IPS-18c (cell line): ENCODE data around the gene L1TD1.
"Not testable (repeated sequence)": the region's sequence is repeated elsewhere in the genome, so short reads cannot be mapped to it uniquely, and the experiment has no call there.

Experiments used
- H3K4me3 ChIP-seq: 2 replicates; pipeline ENCODE4 v1.7.0; 2013; ENCODE audit warnings: low read depth, mild to moderate bottlenecking, low read length, moderate library complexity; ENCODE audit not compliant: insufficient read depth
- H3K9me3 ChIP-seq: one replicate; pipeline ENCODE4 v1.6.1; 2013; ENCODE audit warnings: mild to moderate bottlenecking, low read length, moderate library complexity; ENCODE audit not compliant: control insufficient read depth, insufficient read depth

Gene L1TD1

GRCh38 chr1:62228136-62228882, 33.7 kb downstream of the L1TD1 start:
- H3K4me3 ChIP-seq: no peak overlapping the region

GRCh38 chr1:62228883-62229187, 34.2 kb downstream of the L1TD1 start:
- no peak overlapping the region for H3K4me3 ChIP-seq
- no peaks in the 10 kb centered on the region for H3K9me3 ChIP-seq

More at GRCh38 chr1:62228136-62228882, 33.7 kb downstream of the L1TD1 start:
- no peaks in the 10 kb centered on the region for H3K9me3 ChIP-seq

GRCh38 chr1:62229468-62229867, 34.8 kb downstream of the L1TD1 start:
- H3K9me3 ChIP-seq: no peaks in the 10 kb centered on the region
- no peak overlapping the region for H3K4me3 ChIP-seq

- Histone ChIP-seq H3K9me3 (no peaks in the 10 kb centered on the region), H3K4me3 (no peak overlapping the region)
Observed at GRCh38 chr1:62229932-62230331, 35.3 kb downstream of the L1TD1 start.

- H3K9me3 ChIP-seq: no peaks in the 10 kb centered on the region
- H3K4me3 ChIP-seq: no peak overlapping the region
Observed at GRCh38 chr1:62230718-62231117, 36.1 kb downstream of the L1TD1 start.

GRCh38 chr1:62232871-62233278, 38.2 kb downstream of the L1TD1 start:
- H3K9me3 ChIP-seq: no peaks in the 10 kb centered on the region
- no peak overlapping the region for H3K4me3 ChIP-seq

GRCh38 chr1:62233926-62234450, 39.3 kb downstream of the L1TD1 start:
- Histone ChIP-seq H3K4me3 (no peak overlapping the region), H3K9me3 (no peaks in the 10 kb centered on the region)

GRCh38 chr1:62234688-62235087, 40.0 kb downstream of the L1TD1 start:
- Histone ChIP-seq H3K9me3 (no peaks in the 10 kb centered on the region), H3K4me3 (no peak overlapping the region)

- Histone ChIP-seq H3K9me3 (no peaks in the 10 kb centered on the region), H3K4me3 (no peak overlapping the region)
Observed at GRCh38 chr1:62235576-62235975, 40.9 kb downstream of the L1TD1 start.

GRCh38 chr1:62237361-62237760, 42.7 kb downstream of the L1TD1 start:
- H3K4me3 ChIP-seq: no peak overlapping the region
- no peaks in the 10 kb centered on the region for H3K9me3 ChIP-seq

- Histone ChIP-seq H3K9me3 (no peaks in the 10 kb centered on the region), H3K4me3 (no peak overlapping the region)
Observed at GRCh38 chr1:62237950-62238374, 43.3 kb downstream of the L1TD1 start.

GRCh38 chr1:62238507-62238906, 43.9 kb downstream of the L1TD1 start:
- Histone ChIP-seq H3K9me3 (no peaks in the 10 kb centered on the region), H3K4me3 (no peak overlapping the region)

GRCh38 chr1:62239652-62240403, 45.2 kb downstream of the L1TD1 start:
- not testable (repeated sequence) for H3K4me3 ChIP-seq

GRCh38 chr1:62240651-62241370, 46.2 kb downstream of the L1TD1 start:
- peaks cover 2% of the 10 kb centered on the region for H3K9me3 ChIP-seq
- no peak overlapping the region for H3K4me3 ChIP-seq

More at GRCh38 chr1:62239652-62240403, 45.2 kb downstream of the L1TD1 start:
- H3K9me3 ChIP-seq: not testable (repeated sequence)

- Histone ChIP-seq H3K9me3 (peaks cover 2% of the 10 kb centered on the region), H3K4me3 (no peak overlapping the region)
Observed at GRCh38 chr1:62241371-62242131, 46.9 kb downstream of the L1TD1 start.

- not testable (repeated sequence) for H3K9me3 ChIP-seq, H3K4me3 ChIP-seq
Observed at GRCh38 chr1:62244380-62244779, 49.7 kb downstream of the L1TD1 start.

- no peak overlapping the region for H3K4me3 ChIP-seq
- H3K9me3 ChIP-seq: peaks cover 2% of the 10 kb centered on the region
Observed at GRCh38 chr1:62245201-62245600, 50.6 kb downstream of the L1TD1 start.
